Uterus (tissue), 4 donors: ENCODE measurements around the gene KSR2. TPM values are rescaled to one million over a fixed set of nuclear protein-coding genes. Genes with fewer than 3 reads are reported as not detected.

Source experiments
- DNase-seq, 2 donors: peaks; one replicate each; pipeline ENCODE4 v3.0.0-alpha.2; 2019 to 2020
- H3K27ac ChIP-seq, 2 donors: fragments of 200-600 bp; sonication (generic); 1 replicate in 1 of 2; 2 replicates in 1 of 2; pipeline ENCODE4 v1.5.1; 2016 to 2018
- H3K27me3 ChIP-seq, 2 donors: fragments of 200-600 bp; sonication (generic); one replicate each; pipeline ENCODE4 v1.5.1; 2018 to 2019; ENCODE audit warnings: control low read depth in 1 of 2
- H3K36me3 ChIP-seq, 2 donors: fragments of 200-600 bp; sonication (generic); one replicate each; pipeline ENCODE4 v1.5.1; 2019; ENCODE audit warnings: control low read depth in 1 of 2
- H3K4me1 ChIP-seq, 2 donors: fragments of 200-600 bp; sonication (generic); one replicate each; pipeline ENCODE4 v1.5.1; 2018 to 2019; ENCODE audit warnings: control low read depth in 1 of 2
- H3K4me3 ChIP-seq, 2 donors: fragments of 200-600 bp; sonication (generic); 1 replicate in 1 of 2; 2 replicates in 1 of 2; pipeline ENCODE4 v1.5.1; 2018 to 2019; ENCODE audit warnings: mild to moderate bottlenecking in 1 of 2
- H3K9me3 ChIP-seq, 2 donors: fragments of 200-600 bp; sonication (generic); one replicate each; pipeline ENCODE4 v1.5.1; 2019; ENCODE audit warnings: control low read depth in 1 of 2
- POLR2A ChIP-seq, 2 donors: fragments of 450-650 bp; IDR thresholded peaks; one replicate each; pipeline ENCODE4 v1.6.1; 2016; ENCODE audit warnings: antibody characterized with exemption in 2 of 2, mild to moderate bottlenecking in 1 of 2, moderate library complexity in 1 of 2
- intact Hi-C: fragments of 100-400 bp; cut with DNase I; formaldehyde crosslinking; loops from one replicate; pipeline ENCODE4 v1.15.1; 2023; ENCODE audit warnings: low total_unique reads
- total RNA-seq, 4 donors: library from RNA; depleted of rRNA in 3 of 4; stranded (reverse); fragments of >200 nt in 3 of 4; gene quantifications; one replicate each; pipeline versions ENCODE4 v1.1.0 to v1.2.4, GENCODE V29; 2014 to 2023
- TF ChIP-seq, protein P1 (sequence below), 4 experiments: fragments of 200-600 bp in 2 of 4; fragments of 450-650 bp in 2 of 4; sonication (generic) in 2 of 4; IDR thresholded peaks; one replicate each; pipeline ENCODE4 v1.5.1; 2016 to 2019; ENCODE audit warnings: antibody characterized with exemption in 4 of 4, mild to moderate bottlenecking in 2 of 4, moderate library complexity in 1 of 4
- donor health status: DM: yes; HTN: yes; CAD: no.

The KSR2 gene
- total RNA-seq, 4 donors from 2014 or later: 0.03 to 0.28 TPM; not detected in 2

DNA sequence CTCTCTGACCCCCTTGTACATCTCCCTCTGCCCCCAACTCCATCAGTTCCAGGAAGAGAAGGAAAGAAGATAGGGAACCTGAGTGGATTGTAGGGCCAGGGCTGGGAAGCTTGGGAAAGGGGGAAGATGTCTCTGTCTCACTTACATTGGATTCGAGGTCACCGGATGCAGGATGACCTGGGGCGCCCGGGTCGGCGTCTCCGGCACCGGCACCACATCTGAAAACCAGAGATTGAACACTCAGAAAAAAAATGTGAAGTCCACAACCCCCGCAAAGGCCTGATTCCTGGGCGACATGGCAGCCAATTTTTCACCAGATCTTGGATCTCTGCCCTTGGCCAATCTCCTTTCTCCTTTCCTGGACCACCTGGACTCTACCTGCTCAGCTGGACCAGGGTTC is 438.0 kb downstream of the KSR2 start:
- no peaks in the 10 kb centered on the region for H3K27me3 ChIP-seq
- no peaks in the 10 kb centered on the region for H3K9me3 ChIP-seq
- H3K4me1 ChIP-seq: no peaks in the 10 kb centered on the region
- no peaks in the 10 kb centered on the region for H3K36me3 ChIP-seq
- intact Hi-C loops: no loop called here
- DNase-seq: no peak
- H3K27ac ChIP-seq: no peak overlapping the region
- H3K4me3 ChIP-seq: no peak overlapping the region
- TF ChIP-seq, protein P1, sequence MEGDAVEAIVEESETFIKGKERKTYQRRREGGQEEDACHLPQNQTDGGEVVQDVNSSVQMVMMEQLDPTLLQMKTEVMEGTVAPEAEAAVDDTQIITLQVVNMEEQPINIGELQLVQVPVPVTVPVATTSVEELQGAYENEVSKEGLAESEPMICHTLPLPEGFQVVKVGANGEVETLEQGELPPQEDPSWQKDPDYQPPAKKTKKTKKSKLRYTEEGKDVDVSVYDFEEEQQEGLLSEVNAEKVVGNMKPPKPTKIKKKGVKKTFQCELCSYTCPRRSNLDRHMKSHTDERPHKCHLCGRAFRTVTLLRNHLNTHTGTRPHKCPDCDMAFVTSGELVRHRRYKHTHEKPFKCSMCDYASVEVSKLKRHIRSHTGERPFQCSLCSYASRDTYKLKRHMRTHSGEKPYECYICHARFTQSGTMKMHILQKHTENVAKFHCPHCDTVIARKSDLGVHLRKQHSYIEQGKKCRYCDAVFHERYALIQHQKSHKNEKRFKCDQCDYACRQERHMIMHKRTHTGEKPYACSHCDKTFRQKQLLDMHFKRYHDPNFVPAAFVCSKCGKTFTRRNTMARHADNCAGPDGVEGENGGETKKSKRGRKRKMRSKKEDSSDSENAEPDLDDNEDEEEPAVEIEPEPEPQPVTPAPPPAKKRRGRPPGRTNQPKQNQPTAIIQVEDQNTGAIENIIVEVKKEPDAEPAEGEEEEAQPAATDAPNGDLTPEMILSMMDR (IDR thresholded peaks at IDR 0.05): no peak
- no peak for TF ChIP-seq POLR2A (IDR thresholded peaks at IDR 0.05)

DNA sequence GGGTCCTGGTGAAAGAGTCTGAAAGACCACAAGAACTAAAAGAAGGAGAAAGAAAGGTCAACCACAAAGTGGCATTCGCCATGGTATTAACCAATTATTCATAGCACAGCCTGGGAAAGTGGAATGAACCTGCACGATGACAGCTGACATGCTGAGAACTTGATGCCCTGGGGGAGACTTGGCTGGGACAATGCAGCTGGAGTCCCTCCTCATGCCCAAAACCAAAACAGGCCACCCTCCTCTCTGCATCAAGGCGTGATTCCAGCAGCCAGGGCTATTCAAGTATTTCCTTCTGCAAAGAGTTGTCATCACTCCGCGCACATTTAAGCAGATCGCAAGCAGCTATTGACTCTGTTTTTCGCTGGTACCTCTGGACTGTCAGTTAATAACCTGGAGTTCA is 440.3 kb downstream of the KSR2 start:
- intact Hi-C loops: no loop called here
- Histone ChIP-seq H3K4me1 (no peaks in the 10 kb centered on the region), H3K27ac (no peak overlapping the region), H3K9me3 (no peaks in the 10 kb centered on the region), H3K4me3 (no peak overlapping the region), H3K27me3 (no peaks in the 10 kb centered on the region), H3K36me3 (no peaks in the 10 kb centered on the region)
- no peak for DNase-seq
- TF ChIP-seq POLR2A (IDR thresholded peaks at IDR 0.05): no peak
- TF ChIP-seq, protein P1 (IDR thresholded peaks at IDR 0.05): no peak

DNA sequence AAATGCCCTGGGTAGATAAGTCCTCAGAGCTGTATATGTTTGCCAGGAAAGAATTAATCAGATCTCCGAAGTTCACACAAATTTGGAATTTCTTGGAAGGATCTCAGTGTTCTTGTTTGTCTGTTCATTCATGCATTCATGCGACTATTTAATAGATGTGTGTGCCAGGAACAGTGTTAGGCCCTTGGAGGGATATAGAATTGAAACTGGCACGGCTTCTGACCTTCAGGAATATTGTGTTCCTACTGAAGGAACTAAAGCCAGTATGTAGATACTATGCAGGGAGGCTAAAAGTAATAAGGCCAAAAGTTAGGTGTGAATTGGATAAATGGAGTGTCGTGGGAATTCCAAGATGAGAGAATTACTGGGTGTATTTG is 441.3 kb downstream of the KSR2 start:
- Histone ChIP-seq H3K27me3 (no peaks in the 10 kb centered on the region), H3K36me3 (no peaks in the 10 kb centered on the region), H3K9me3 (no peaks in the 10 kb centered on the region), H3K4me1 (no peaks in the 10 kb centered on the region), H3K4me3 (no peak overlapping the region), H3K27ac (no peak overlapping the region)
- DNase-seq: no peak
- TF ChIP-seq POLR2A (IDR thresholded peaks at IDR 0.05): no peak
- TF ChIP-seq, protein P1 (IDR thresholded peaks at IDR 0.05): no peak
- intact Hi-C loops: no loop called here

GRCh38 chr12:117526757-117527478 is 441.9 kb downstream of the KSR2 start:
- Histone ChIP-seq H3K27ac (no peak overlapping the region), H3K27me3 (no peaks in the 10 kb centered on the region), H3K4me1 (no peaks in the 10 kb centered on the region), H3K9me3 (no peaks in the 10 kb centered on the region), H3K4me3 (no peak overlapping the region), H3K36me3 (no peaks in the 10 kb centered on the region)
- no peak for DNase-seq
- intact Hi-C loops: no loop called here
- no peak for TF ChIP-seq POLR2A (IDR thresholded peaks at IDR 0.05)
- TF ChIP-seq, protein P1 (IDR thresholded peaks at IDR 0.05): no peak

DNA sequence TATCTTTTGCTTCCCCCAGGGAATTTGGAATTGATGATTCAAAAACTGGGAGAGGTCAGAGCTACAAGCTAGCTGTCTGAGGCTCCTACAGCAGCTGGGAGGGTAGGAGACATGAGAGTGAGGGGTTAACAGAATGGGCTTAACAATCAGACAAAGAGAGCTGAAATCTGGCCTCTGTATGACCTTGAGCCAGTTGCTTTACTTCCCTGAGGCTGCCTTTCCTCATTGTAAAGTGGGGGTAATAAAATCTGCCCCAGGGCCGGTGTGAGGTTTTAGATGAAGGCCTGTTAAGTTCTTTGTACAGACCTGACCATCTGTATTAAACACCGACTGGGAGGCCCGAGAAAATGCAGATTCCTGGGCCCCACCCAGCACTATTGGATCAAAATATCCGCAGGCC is 443.0 kb downstream of the KSR2 start:
- intact Hi-C loops: no loop called here
- H3K9me3 ChIP-seq: no peaks in the 10 kb centered on the region
- H3K4me1 ChIP-seq: no peaks in the 10 kb centered on the region
- H3K27ac ChIP-seq: no peak overlapping the region
- H3K36me3 ChIP-seq: no peaks in the 10 kb centered on the region
- TF ChIP-seq, protein P1 (IDR thresholded peaks at IDR 0.05): no peak
- TF ChIP-seq POLR2A (IDR thresholded peaks at IDR 0.05): no peak
- H3K27me3 ChIP-seq: no peaks in the 10 kb centered on the region
- H3K4me3 ChIP-seq: no peak overlapping the region
- no peak for DNase-seq
